ENCODE results near the gene PTPRN2. TPM values are rescaled to one million over a fixed set of nuclear protein-coding genes. Genes with fewer than 3 reads are reported as not detected.

PTPRN2 gene
- total and polyA plus RNA-seq, 2 of the 13 experiments (the other 11 are each of a cell fraction or from before 2014, with no cell fraction given): 2.5 to 24.2 TPM

DNA sequence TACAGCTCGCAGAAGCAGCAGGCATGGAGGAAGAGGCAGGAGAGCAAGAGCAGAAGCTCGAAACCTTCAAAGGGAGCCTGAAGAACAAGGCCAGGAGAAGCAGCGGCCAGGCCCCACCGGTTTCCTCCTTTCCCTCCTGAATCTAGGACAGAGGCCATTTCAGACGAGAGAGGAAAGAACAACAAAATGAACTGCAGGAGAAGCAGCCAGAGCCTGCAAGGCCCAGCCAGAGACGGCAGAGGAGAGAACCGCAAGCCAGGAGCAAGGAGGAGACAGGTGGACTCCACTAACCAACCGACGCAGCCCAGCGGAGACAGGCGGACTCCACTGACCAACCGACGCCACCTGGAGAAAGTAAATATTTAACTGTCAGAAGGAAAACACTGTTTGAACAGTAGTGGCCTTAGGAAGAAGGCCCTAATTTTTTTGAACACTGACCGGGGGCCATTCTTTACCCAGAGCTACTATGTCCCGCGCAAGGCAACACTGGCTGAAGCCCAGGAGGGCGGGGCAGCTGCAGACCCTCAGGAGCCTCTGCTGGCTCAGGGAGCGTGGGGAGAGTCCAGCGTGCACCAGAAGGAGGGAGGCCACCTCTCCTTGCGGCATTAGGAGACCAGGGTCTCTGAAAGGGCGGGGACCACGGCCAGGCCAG is 559.2 kb downstream of the PTPRN2 start (continued):
- TF ChIP-seq, protein P1, sequence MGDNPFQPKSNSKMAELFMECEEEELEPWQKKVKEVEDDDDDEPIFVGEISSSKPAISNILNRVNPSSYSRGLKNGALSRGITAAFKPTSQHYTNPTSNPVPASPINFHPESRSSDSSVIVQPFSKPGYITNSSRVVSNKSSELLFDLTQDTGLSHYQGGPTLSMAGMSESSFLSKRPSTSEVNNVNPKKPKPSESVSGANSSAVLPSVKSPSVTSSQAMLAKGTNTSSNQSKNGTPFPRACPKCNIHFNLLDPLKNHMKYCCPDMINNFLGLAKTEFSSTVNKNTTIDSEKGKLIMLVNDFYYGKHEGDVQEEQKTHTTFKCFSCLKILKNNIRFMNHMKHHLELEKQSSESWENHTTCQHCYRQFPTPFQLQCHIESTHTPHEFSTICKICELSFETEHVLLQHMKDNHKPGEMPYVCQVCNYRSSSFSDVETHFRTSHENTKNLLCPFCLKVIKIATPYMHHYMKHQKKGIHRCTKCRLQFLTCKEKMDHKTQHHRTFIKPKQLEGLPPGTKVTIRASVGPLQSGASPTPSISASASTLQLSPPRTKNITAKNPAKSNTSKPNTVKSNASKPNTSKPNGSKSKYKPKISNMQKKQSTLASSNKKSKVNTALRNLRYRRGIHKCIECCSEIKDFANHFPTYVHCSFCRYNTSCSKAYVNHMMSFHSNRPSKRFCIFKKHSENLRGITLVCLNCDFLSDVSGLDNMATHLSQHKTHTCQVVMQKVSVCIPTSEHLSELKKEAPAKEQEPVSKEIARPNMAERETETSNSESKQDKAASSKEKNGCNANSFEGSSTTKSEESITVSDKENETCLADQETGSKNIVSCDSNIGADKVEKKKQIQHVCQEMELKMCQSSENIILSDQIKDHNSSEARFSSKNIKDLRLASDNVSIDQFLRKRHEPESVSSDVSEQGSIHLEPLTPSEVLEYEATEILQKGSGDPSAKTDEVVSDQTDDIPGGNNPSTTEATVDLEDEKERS (CRISPR knock-in tag; IDR thresholded peaks at IDR 0.05): no peak
- TF ChIP-seq EP300 (IDR thresholded peaks at IDR 0.05; ENCODE audit: low read depth in 2 of 2, low read length in 2 of 2) (peak in 1 of 2 experiments; percentile 40; a peak in 2 of 4 replicates), EP300 (CRISPR knock-in tag; IDR thresholded peaks at IDR 0.05; ENCODE audit: borderline replicate concordance) (no peak), ZNF703 (CRISPR knock-in tag; IDR thresholded peaks at IDR 0.05; ENCODE audit: borderline replicate concordance) (no peak), JUN (CRISPR knock-in tag; IDR thresholded peaks at IDR 0.05) (0 out of 2 replicates have a peak, but pooled peaks have one; percentile 28), MEIS2 (CRISPR knock-in tag; IDR thresholded peaks at IDR 0.05) (0 out of 2 replicates have a peak, but pooled peaks have one; percentile 31), NFYC (CRISPR knock-in tag; IDR thresholded peaks at IDR 0.05) (peak; percentile 67), NRL (CRISPR knock-in tag; IDR thresholded peaks at IDR 0.05; ENCODE audit: borderline replicate concordance) (peak; percentile 15; the same call in 1 of the 2 replicates), RBM22 (optimal IDR thresholded peaks at IDR 0.05; ENCODE audit: low read length) (no peak), ZSCAN29 (CRISPR knock-in tag; conservative IDR thresholded peaks at IDR 0.05) (0 out of 2 replicates have a peak, but pooled peaks have one; percentile 36), BCL6 (CRISPR knock-in tag; IDR thresholded peaks at IDR 0.05) (peak; percentile 19; the same call in 1 of the 2 replicates), ARNT2 (CRISPR knock-in tag; IDR thresholded peaks at IDR 0.05; ENCODE audit: low read depth) (no peak; the same call in 1 of the 2 replicates), ZNF547 (CRISPR knock-in tag; IDR thresholded peaks at IDR 0.05) (0 out of 2 replicates have a peak, but pooled peaks have one; percentile 19)
- TF ChIP-seq, protein P2, sequence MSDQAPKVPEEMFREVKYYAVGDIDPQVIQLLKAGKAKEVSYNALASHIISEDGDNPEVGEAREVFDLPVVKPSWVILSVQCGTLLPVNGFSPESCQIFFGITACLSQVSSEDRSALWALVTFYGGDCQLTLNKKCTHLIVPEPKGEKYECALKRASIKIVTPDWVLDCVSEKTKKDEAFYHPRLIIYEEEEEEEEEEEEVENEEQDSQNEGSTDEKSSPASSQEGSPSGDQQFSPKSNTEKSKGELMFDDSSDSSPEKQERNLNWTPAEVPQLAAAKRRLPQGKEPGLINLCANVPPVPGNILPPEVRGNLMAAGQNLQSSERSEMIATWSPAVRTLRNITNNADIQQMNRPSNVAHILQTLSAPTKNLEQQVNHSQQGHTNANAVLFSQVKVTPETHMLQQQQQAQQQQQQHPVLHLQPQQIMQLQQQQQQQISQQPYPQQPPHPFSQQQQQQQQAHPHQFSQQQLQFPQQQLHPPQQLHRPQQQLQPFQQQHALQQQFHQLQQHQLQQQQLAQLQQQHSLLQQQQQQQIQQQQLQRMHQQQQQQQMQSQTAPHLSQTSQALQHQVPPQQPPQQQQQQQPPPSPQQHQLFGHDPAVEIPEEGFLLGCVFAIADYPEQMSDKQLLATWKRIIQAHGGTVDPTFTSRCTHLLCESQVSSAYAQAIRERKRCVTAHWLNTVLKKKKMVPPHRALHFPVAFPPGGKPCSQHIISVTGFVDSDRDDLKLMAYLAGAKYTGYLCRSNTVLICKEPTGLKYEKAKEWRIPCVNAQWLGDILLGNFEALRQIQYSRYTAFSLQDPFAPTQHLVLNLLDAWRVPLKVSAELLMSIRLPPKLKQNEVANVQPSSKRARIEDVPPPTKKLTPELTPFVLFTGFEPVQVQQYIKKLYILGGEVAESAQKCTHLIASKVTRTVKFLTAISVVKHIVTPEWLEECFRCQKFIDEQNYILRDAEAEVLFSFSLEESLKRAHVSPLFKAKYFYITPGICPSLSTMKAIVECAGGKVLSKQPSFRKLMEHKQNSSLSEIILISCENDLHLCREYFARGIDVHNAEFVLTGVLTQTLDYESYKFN (CRISPR knock-in tag; conservative IDR thresholded peaks at IDR 0.05): peak; percentile 76
- TF ChIP-seq, protein P3, sequence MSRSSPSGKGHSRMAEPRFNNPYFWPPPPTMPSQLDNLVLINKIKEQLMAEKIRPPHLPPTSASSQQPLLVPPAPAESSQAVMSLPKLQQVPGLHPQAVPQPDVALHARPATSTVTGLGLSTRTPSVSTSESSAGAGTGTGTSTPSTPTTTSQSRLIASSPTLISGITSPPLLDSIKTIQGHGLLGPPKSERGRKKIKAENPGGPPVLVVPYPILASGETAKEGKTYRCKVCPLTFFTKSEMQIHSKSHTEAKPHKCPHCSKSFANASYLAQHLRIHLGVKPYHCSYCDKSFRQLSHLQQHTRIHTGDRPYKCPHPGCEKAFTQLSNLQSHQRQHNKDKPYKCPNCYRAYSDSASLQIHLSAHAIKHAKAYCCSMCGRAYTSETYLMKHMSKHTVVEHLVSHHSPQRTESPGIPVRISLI (CRISPR knock-in tag; IDR thresholded peaks at IDR 0.05; ENCODE audit: borderline replicate concordance): peak; percentile 75; the same call in 1 of the 2 replicates
- TF ChIP-seq, protein P4, sequence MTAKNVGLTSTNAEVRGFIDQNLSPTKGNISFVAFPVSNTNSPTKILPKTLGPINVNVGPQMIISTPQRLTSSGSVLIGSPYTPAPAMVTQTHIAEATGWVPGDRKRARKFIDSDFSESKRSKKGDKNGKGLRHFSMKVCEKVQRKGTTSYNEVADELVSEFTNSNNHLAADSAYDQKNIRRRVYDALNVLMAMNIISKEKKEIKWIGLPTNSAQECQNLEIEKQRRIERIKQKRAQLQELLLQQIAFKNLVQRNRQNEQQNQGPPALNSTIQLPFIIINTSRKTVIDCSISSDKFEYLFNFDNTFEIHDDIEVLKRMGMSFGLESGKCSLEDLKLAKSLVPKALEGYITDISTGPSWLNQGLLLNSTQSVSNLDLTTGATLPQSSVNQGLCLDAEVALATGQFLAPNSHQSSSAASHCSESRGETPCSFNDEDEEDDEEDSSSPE (CRISPR knock-in tag; IDR thresholded peaks at IDR 0.05): 0 out of 2 replicates have a peak, but pooled peaks have one; percentile 28
- TF ChIP-seq, protein P5, sequence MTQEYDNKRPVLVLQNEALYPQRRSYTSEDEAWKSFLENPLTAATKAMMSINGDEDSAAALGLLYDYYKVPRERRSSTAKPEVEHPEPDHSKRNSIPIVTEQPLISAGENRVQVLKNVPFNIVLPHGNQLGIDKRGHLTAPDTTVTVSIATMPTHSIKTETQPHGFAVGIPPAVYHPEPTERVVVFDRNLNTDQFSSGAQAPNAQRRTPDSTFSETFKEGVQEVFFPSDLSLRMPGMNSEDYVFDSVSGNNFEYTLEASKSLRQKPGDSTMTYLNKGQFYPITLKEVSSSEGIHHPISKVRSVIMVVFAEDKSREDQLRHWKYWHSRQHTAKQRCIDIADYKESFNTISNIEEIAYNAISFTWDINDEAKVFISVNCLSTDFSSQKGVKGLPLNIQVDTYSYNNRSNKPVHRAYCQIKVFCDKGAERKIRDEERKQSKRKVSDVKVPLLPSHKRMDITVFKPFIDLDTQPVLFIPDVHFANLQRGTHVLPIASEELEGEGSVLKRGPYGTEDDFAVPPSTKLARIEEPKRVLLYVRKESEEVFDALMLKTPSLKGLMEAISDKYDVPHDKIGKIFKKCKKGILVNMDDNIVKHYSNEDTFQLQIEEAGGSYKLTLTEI (CRISPR knock-in tag; conservative IDR thresholded peaks at IDR 0.05): no peak
